ENCODE measurements around the gene USP32. TPM values are rescaled to one million over a fixed set of nuclear protein-coding genes. Genes with fewer than 3 reads are reported as not detected.
"Not testable (repeated sequence)": the region's sequence is repeated elsewhere in the genome, so short reads cannot be mapped to it uniquely, and the experiment has no call there.

Gene USP32
- polyA plus RNA-seq, 1 experiment = 23.8 TPM

GRCh38 chr17:60180380-60180779 is 211.6 kb downstream of the USP32 start:
- CTCF ChIA-PET = interaction anchor here (1.4 kb wide), 1 partner anchor 37 kb away, joined by 3 read pairs; no protein-coding TSS in a partner anchor
- POLR2A ChIA-PET = not testable (repeated sequence)

GRCh38 chr17:60178180-60178579 is 213.8 kb downstream of the USP32 start:
- DNase-seq (ENCODE audit: low read depth); H3K4me3 ChIP-seq (ENCODE audit: low read depth, low read length); POLR2A ChIA-PET; H3K27me3 ChIP-seq (ENCODE audit: control insufficient read depth, insufficient read depth, low read length): not testable (repeated sequence)
- peaks cover 11% of the 10 kb centered on the region for H3K36me3 ChIP-seq (ENCODE audit: control insufficient read depth, insufficient read depth, low read length)
- CTCF ChIA-PET = interaction anchor here (0.6 kb wide), 1 partner anchor 37 kb away, joined by 3 read pairs; no protein-coding TSS in a partner anchor

More at GRCh38 chr17:60180380-60180779, 211.6 kb downstream of the USP32 start:
- DNase-seq (ENCODE audit: low read depth); H3K27me3 ChIP-seq (ENCODE audit: control insufficient read depth, insufficient read depth, low read length); H3K4me3 ChIP-seq (ENCODE audit: low read depth, low read length): not testable (repeated sequence)
- peaks cover 13% of the 10 kb centered on the region for H3K36me3 ChIP-seq (ENCODE audit: control insufficient read depth, insufficient read depth, low read length)

GRCh38 chr17:60176763-60177162 is 215.2 kb downstream of the USP32 start:
- DNase-seq (ENCODE audit: low read depth); H3K27me3 ChIP-seq (ENCODE audit: control insufficient read depth, insufficient read depth, low read length); CTCF ChIA-PET; POLR2A ChIA-PET; H3K36me3 ChIP-seq (ENCODE audit: control insufficient read depth, insufficient read depth, low read length); H3K4me3 ChIP-seq (ENCODE audit: low read depth, low read length): not testable (repeated sequence)

- H3K36me3 ChIP-seq (ENCODE audit: control insufficient read depth, insufficient read depth, low read length); H3K27me3 ChIP-seq (ENCODE audit: control insufficient read depth, insufficient read depth, low read length); H3K4me3 ChIP-seq (ENCODE audit: low read depth, low read length); DNase-seq (ENCODE audit: low read depth); POLR2A ChIA-PET: not testable (repeated sequence)
- CTCF ChIA-PET = interaction anchor here (1.3 to 3.0 kb wide), 2 partner anchors 24 to 34 kb away, joined by 4 to 17 read pairs; no protein-coding TSS in a partner anchor
- TF ChIP-seq CTCF (IDR thresholded peaks at IDR 0.05; ENCODE audit: insufficient read depth, low read depth, low read length) = peak; percentile 36; the same call in 1 of the 2 replicates
Measured at GRCh38 chr17:60174767-60175166, 217.2 kb downstream of the USP32 start.

- Histone ChIP-seq H3K4me3 (ENCODE audit: low read depth, low read length) (no peak overlapping the region), H3K27me3 (ENCODE audit: control insufficient read depth, insufficient read depth, low read length) (no peaks in the 10 kb centered on the region), H3K36me3 (ENCODE audit: control insufficient read depth, insufficient read depth, low read length) (peaks cover 3% of the 10 kb centered on the region)
- no peak for DNase-seq (ENCODE audit: low read depth)
- TF ChIP-seq CTCF (IDR thresholded peaks at IDR 0.05; ENCODE audit: insufficient read depth, low read depth, low read length) = no peak
- CTCF ChIA-PET = interaction anchor here (1.5 to 3.0 kb wide), 2 partner anchors 15 to 33 kb away, joined by 3 to 17 read pairs; no protein-coding TSS in a partner anchor
- POLR2A ChIA-PET = no interaction called here
Measured at GRCh38 chr17:60174035-60174434, 217.9 kb downstream of the USP32 start.

GRCh38 chr17:60173304-60173819 is 218.6 kb downstream of the USP32 start:
- Histone ChIP-seq H3K4me3 (ENCODE audit: low read depth, low read length) (no peak overlapping the region), H3K27me3 (ENCODE audit: control insufficient read depth, insufficient read depth, low read length) (no peaks in the 10 kb centered on the region), H3K36me3 (ENCODE audit: control insufficient read depth, insufficient read depth, low read length) (peaks cover 2% of the 10 kb centered on the region; the same call in 1 of the 2 replicates)
- CTCF ChIA-PET = interaction anchor here (1.5 to 3.0 kb wide), 2 partner anchors 14 to 32 kb away, joined by 3 to 17 read pairs; no protein-coding TSS in a partner anchor
- POLR2A ChIA-PET = no interaction called here
- TF ChIP-seq CTCF (IDR thresholded peaks at IDR 0.05; ENCODE audit: insufficient read depth, low read depth, low read length) = no peak
- DNase-seq (ENCODE audit: low read depth) = peak; percentile 9

- Histone ChIP-seq H3K4me3 (ENCODE audit: low read depth, low read length) (no peak overlapping the region), H3K27me3 (ENCODE audit: control insufficient read depth, insufficient read depth, low read length) (no peaks in the 10 kb centered on the region), H3K36me3 (ENCODE audit: control insufficient read depth, insufficient read depth, low read length) (no peaks in the 10 kb centered on the region)
- POLR2A ChIA-PET = no interaction called here
- no peak for TF ChIP-seq CTCF (IDR thresholded peaks at IDR 0.05; ENCODE audit: insufficient read depth, low read depth, low read length)
- CTCF ChIA-PET = interaction anchor here (0.8 to 2.5 kb wide), 4 partner anchors 13 to 32 kb away, joined by 3 to 8 read pairs (median 4); no protein-coding TSS in a partner anchor
- DNase-seq (ENCODE audit: low read depth) = no peak
Measured at GRCh38 chr17:60171753-60172079, 220.2 kb downstream of the USP32 start.
